Omental fat pad (tissue), 4 donors: ENCODE results near the gene MRC2. TPM values are rescaled to one million over a fixed set of nuclear protein-coding genes. Genes with fewer than 3 reads are reported as not detected.
"Not testable (repeated sequence)": the region's sequence is repeated elsewhere in the genome, so short reads cannot be mapped to it uniquely, and the experiment has no call there.

ENCODE experiments used
- ATAC-seq: fragments of 150-250 bp; one replicate; pipeline ENCODE4 v1.9.1; 2016; ENCODE audit warnings: mild to moderate bottlenecking, moderate library complexity; ENCODE audit not compliant: low FRiP score
- DNase-seq: peaks from one replicate; pipeline ENCODE4 v3.0.0-alpha.2; 2019; ENCODE audit warnings: low spot score
- total RNA-seq, 4 donors: library from RNA; depleted of rRNA; stranded (reverse); fragments of >200 nt; gene quantifications; one replicate each; pipeline ENCODE4 v1.1.0, GENCODE V29; 2016
- TF ChIP-seq, protein P1 (sequence below), 3 donors: fragments of 450-650 bp; IDR thresholded peaks; one replicate each; pipeline ENCODE4 v1.5.1; 2016 to 2017; ENCODE audit warnings: antibody characterized with exemption in 3 of 3, mild to moderate bottlenecking in 3 of 3, moderate library complexity in 2 of 3

Gene MRC2
- total RNA-seq, 4 donors from 2014 or later: 21.3 to 82.4 (median 30.8) TPM

GRCh38 chr17:62684179-62684578 is 56.7 kb downstream of the MRC2 start:
- ATAC-seq: no peak
- no peak for DNase-seq

GRCh38 chr17:62687997-62688396 is 60.5 kb downstream of the MRC2 start:
- ATAC-seq: no peak
- TF ChIP-seq, protein P1, sequence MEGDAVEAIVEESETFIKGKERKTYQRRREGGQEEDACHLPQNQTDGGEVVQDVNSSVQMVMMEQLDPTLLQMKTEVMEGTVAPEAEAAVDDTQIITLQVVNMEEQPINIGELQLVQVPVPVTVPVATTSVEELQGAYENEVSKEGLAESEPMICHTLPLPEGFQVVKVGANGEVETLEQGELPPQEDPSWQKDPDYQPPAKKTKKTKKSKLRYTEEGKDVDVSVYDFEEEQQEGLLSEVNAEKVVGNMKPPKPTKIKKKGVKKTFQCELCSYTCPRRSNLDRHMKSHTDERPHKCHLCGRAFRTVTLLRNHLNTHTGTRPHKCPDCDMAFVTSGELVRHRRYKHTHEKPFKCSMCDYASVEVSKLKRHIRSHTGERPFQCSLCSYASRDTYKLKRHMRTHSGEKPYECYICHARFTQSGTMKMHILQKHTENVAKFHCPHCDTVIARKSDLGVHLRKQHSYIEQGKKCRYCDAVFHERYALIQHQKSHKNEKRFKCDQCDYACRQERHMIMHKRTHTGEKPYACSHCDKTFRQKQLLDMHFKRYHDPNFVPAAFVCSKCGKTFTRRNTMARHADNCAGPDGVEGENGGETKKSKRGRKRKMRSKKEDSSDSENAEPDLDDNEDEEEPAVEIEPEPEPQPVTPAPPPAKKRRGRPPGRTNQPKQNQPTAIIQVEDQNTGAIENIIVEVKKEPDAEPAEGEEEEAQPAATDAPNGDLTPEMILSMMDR (IDR thresholded peaks at IDR 0.05): no peak
- DNase-seq: no peak

More at GRCh38 chr17:62684179-62684578, 56.7 kb downstream of the MRC2 start:
- TF ChIP-seq, protein P1 (IDR thresholded peaks at IDR 0.05): no peak

GRCh38 chr17:62688398-62689160 is 61.1 kb downstream of the MRC2 start:
- TF ChIP-seq, protein P1 (IDR thresholded peaks at IDR 0.05): no peak
- no peak for DNase-seq
- ATAC-seq: no peak

- no peak for ATAC-seq
- TF ChIP-seq, protein P1 (IDR thresholded peaks at IDR 0.05): no peak
- no peak for DNase-seq
These were observed 62.1 kb downstream of the MRC2 start for GRCh38 chr17:62689441-62690167.

- TF ChIP-seq, protein P1 (IDR thresholded peaks at IDR 0.05): no peak
- no peak for ATAC-seq
These were observed 62.9 kb downstream of the MRC2 start for GRCh38 chr17:62690168-62690897.

DNA sequence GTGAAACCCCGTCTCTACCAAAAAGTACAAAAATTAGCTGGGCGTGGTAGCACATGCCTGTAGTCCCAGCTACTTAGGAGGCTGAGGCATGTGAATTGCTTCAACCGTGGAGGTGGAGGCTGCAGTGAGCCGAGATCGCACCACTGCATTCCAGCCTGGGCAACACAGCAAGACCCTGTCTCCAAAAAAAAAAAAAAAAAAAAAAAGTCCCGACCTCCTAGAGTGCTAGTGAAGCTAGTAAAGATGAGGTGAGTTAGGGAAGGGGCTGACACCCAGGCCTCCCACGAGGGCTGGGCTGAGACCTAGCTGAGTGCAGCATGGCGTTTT is 64.1 kb downstream of the MRC2 start:
- not testable (repeated sequence) for ATAC-seq, DNase-seq

More at GRCh38 chr17:62690168-62690897, 62.9 kb downstream of the MRC2 start:
- no peak for DNase-seq

GRCh38 chr17:62692159-62692651 is 64.7 kb downstream of the MRC2 start:
- TF ChIP-seq, protein P1 (IDR thresholded peaks at IDR 0.05): no peak
- DNase-seq (no peak), ATAC-seq (no peak)
